DOHH2 (cell line): Measurements from ENCODE around the gene CYP2A6.

Experiments used
- H3F3A ChIP-seq: fragments of 200-600 bp; sonication (generic), shearing (Covaris generic); 2 replicates; pipeline ENCODE4 v1.6.0; 2016; ENCODE audit warnings: antibody characterized with exemption, mild to moderate bottlenecking; ENCODE audit not compliant: control insufficient read depth, insufficient read depth
- H3K27ac ChIP-seq: fragments of 200-600 bp; sonication (generic); 2 replicates; pipeline ENCODE4 v1.5.1; 2014; ENCODE audit warnings: low read depth, mild to moderate bottlenecking, low read length, moderate library complexity
- H3K27me3 ChIP-seq: fragments of 200-600 bp; sonication (generic); 2 replicates; pipeline ENCODE4 v1.6.1; 2014; ENCODE audit warnings: mild to moderate bottlenecking, low read length, mixed read lengths; ENCODE audit not compliant: control insufficient read depth
- H3K36me3 ChIP-seq: fragments of 200-600 bp; sonication (generic); 2 replicates; pipeline ENCODE4 v1.6.1; 2014; ENCODE audit warnings: mild to moderate bottlenecking, low read length, moderate library complexity, mixed read lengths; ENCODE audit not compliant: control insufficient read depth
- H3K4me1 ChIP-seq: fragments of 200-600 bp; sonication (generic); 2 replicates; pipeline ENCODE4 v1.6.1; 2014; ENCODE audit warnings: mild to moderate bottlenecking, low read length, mixed read lengths; ENCODE audit not compliant: control insufficient read depth
- H3K4me2 ChIP-seq: fragments of 200-600 bp; sonication (generic); 2 replicates; pipeline ENCODE4 v1.6.0; 2014; ENCODE audit warnings: mild to moderate bottlenecking, low read length, moderate library complexity
- H3K4me3 ChIP-seq: fragments of 200-600 bp; sonication (generic); 2 replicates; pipeline ENCODE4 v1.5.1; 2014; ENCODE audit warnings: mild to moderate bottlenecking, low read length, mixed read lengths
- H3K79me2 ChIP-seq: fragments of 200-600 bp; sonication (generic); 2 replicates; pipeline ENCODE4 v1.6.1; 2014; ENCODE audit warnings: mild to moderate bottlenecking, low read length, mixed read lengths; ENCODE audit not compliant: control insufficient read depth
- H3K9me2 ChIP-seq: fragments of 200-600 bp; sonication (generic); replicated peaks from 2 replicates; pipeline ENCODE4 v1.6.1; 2014; ENCODE audit warnings: mild to moderate bottlenecking, low read length, mixed read lengths; ENCODE audit not compliant: control insufficient read depth
- H3K9me3 ChIP-seq: fragments of 200-600 bp; sonication (generic); 2 replicates; pipeline ENCODE4 v1.6.1; 2014; ENCODE audit warnings: antibody characterized with exemption, low read length, mixed read lengths; ENCODE audit not compliant: control insufficient read depth, insufficient read depth
- H4K20me1 ChIP-seq: fragments of 200-600 bp; sonication (generic); 2 replicates; pipeline ENCODE4 v1.6.0; 2014; ENCODE audit warnings: low read depth, mild to moderate bottlenecking, antibody characterized with exemption, low read length, moderate library complexity; ENCODE audit not compliant: control insufficient read depth, insufficient read depth
- EZH2phosphoT487 ChIP-seq: fragments of 200-600 bp; sonication (generic); IDR thresholded peaks from 2 replicates; pipeline ENCODE4 v1.6.1; 2017; ENCODE audit warnings: borderline replicate concordance, mild to moderate bottlenecking, antibody characterized with exemption, low read length, moderate library complexity, mixed read lengths
- TF ChIP-seq, protein P1 (sequence below): fragments of 200-600 bp; sonication (generic); IDR thresholded peaks from one replicate; pipeline ENCODE4 v1.5.1; 2014; ENCODE audit warnings: antibody characterized with exemption, mild to moderate bottlenecking, low read depth, low read length; ENCODE audit not compliant: poor library complexity, severe bottlenecking

The CYP2A6 gene

GRCh38 chr19:40810160-40810559, 40.1 kb downstream of the CYP2A6 start:
- Histone ChIP-seq H3K27ac (no peak overlapping the region), H3K9me2 (no peaks in the 10 kb centered on the region), H3K4me2 (no peak overlapping the region), H3K27me3 (peaks cover 19% of the 10 kb centered on the region), H4K20me1 (peaks cover 23% of the 10 kb centered on the region; the same call in 1 of the 2 replicates), H3K79me2 (peaks cover 30% of the 10 kb centered on the region), H3K36me3 (peaks cover 48% of the 10 kb centered on the region), H3F3A (peaks cover 3% of the 10 kb centered on the region), H3K4me3 (no peak overlapping the region), H3K9me3 (no peaks in the 10 kb centered on the region), H3K4me1 (peaks cover 37% of the 10 kb centered on the region)
- TF ChIP-seq, protein P1, sequence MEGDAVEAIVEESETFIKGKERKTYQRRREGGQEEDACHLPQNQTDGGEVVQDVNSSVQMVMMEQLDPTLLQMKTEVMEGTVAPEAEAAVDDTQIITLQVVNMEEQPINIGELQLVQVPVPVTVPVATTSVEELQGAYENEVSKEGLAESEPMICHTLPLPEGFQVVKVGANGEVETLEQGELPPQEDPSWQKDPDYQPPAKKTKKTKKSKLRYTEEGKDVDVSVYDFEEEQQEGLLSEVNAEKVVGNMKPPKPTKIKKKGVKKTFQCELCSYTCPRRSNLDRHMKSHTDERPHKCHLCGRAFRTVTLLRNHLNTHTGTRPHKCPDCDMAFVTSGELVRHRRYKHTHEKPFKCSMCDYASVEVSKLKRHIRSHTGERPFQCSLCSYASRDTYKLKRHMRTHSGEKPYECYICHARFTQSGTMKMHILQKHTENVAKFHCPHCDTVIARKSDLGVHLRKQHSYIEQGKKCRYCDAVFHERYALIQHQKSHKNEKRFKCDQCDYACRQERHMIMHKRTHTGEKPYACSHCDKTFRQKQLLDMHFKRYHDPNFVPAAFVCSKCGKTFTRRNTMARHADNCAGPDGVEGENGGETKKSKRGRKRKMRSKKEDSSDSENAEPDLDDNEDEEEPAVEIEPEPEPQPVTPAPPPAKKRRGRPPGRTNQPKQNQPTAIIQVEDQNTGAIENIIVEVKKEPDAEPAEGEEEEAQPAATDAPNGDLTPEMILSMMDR: no peak
- TF ChIP-seq EZH2phosphoT487: no peak

DNA sequence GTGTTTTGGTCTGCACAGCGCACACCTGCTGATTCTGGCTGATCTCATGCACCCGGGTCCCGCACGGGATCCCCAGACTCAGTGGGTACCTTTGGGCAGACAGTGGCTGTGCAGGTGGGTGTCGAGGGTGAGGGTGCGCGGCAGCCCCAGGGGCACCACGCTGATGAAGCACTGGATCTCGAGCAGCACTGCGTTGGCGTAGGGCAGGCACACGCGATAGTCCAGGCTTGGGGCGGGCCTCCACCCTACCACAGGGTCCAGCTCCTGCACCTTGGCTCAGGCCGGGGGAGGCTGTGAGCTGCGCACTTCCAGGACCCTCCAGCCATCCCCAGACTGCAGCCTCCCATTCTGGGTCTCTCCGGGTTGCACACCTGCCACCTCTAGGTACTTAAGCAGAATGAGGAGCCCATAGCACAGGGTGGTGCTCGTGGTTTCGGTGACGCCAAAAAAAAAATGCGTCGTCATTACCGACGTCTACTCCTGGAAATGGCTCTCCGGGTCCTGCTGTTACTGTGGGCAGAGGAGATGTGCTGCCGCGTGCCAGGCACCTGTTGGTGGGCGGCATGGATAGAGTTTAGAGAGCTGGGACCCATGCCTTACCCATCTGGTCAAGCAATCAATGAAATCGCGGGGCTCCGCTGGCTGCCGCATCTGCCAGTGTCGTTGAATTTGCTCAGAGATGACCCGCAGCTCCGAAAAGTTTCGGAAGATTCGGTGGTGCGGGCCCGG, 40.7 kb downstream of the CYP2A6 start:
- Histone ChIP-seq H3K4me2 (no peak overlapping the region), H4K20me1 (peaks cover 29% of the 10 kb centered on the region; the same call in 1 of the 2 replicates), H3K79me2 (peaks cover 37% of the 10 kb centered on the region), H3K27ac (no peak overlapping the region), H3K9me3 (no peaks in the 10 kb centered on the region), H3K36me3 (peaks cover 54% of the 10 kb centered on the region), H3K27me3 (peaks cover 17% of the 10 kb centered on the region), H3K9me2 (no peaks in the 10 kb centered on the region), H3K4me1 (peaks cover 43% of the 10 kb centered on the region), H3F3A (peaks cover 5% of the 10 kb centered on the region), H3K4me3 (no peak overlapping the region)
- TF ChIP-seq EZH2phosphoT487: no peak
- TF ChIP-seq, protein P1: no peak

DNA sequence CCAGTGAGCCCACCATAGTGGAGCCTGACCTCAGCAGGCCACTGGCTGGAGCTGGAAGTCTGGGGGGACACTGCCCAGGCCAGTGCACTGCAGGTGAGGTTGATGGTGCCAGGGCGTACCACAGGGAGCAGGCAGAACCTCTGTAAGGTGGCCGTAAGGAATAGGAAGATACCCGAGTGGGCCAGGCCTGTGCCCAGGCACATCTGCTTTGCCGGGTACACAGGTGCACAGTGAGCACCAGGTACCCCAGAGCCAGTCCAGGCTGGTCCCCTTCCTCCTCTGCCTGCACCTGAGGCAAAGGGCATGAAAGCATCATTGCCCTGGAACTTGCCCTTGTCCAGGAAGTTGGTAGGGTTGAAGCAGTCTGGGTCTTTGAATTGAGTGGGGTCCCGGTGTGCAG, 41.8 kb downstream of the CYP2A6 start:
- H3K9me3 ChIP-seq: no peaks in the 10 kb centered on the region
- no peak overlapping the region for H3K27ac ChIP-seq
- H3F3A ChIP-seq: peaks cover 7% of the 10 kb centered on the region
- peaks cover 53% of the 10 kb centered on the region for H3K4me1 ChIP-seq
- H3K9me2 ChIP-seq: no peaks in the 10 kb centered on the region
- peaks cover 61% of the 10 kb centered on the region for H3K36me3 ChIP-seq
- TF ChIP-seq EZH2phosphoT487: no peak
- TF ChIP-seq, protein P1: no peak
- H3K4me3 ChIP-seq: no peak overlapping the region
- peaks cover 12% of the 10 kb centered on the region for H3K27me3 ChIP-seq
- H3K79me2 ChIP-seq: peaks cover 47% of the 10 kb centered on the region
- peaks cover 30% of the 10 kb centered on the region; the same call in 1 of the 2 replicates for H4K20me1 ChIP-seq
- H3K4me2 ChIP-seq: no peak overlapping the region
